ENCODE results near the gene RSPH3. TPM values are rescaled to one million over a fixed set of nuclear protein-coding genes. Genes with fewer than 3 reads are reported as not detected.

RSPH3 gene
- total and polyA plus RNA-seq, 4 donors, result 4.4 to 16.8 (median 9.7) TPM

DNA sequence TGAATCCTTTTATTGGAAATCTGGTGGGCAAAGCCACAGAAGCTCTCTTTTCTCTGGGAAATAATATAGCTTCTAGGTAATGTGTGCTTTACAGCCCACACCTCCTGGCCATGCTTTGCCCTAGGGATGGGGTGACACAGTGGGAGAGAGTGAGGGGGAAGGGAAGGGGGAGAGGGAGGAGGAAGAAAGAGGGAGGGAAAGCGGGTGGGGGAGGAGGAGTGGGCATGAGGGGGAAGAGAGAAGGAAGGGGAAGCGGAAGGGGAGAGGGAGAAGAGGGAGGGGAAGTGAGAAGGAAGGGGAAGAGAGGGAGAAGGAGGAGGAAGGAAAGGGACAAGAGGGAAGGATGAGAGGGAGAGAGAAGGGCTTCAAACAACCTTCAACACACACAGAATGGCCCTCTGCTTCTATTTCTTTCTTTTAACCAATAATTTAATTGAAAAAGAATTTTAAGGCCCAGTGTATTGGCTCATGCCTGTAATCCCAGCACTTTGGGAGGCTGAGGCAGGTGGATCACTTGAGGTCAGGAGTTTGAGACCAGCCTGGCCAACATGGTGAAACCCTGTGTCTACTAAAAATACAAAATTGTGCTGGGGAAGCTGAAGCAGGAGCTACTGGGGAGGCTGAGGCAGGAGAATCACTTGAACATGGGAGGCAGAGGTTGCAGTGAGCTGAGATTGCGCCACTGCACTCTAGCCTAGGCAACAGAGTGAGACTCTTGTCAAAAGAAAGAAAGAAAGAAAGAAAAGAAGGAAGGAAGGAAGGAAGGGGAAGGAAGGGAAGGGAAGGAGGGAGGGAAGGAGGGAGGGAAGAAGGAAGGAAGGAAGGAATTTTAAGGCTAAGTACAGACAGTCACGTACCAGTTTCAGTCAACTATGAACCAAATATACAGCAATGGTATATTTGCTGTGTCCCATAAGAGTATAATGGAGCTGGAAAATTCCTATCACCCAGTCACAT lies 75.2 kb downstream of the RSPH3 start:
- TF ChIP-seq CTCF (IDR thresholded peaks at IDR 0.05; ENCODE audit: control extremely low read depth, extremely low read depth), result no peak
- Histone ChIP-seq H3K27ac (ENCODE audit: low read depth in 1 of 2, low read length in 1 of 2) (no peak overlapping the region), H3K4me3 (no peak overlapping the region), H3K36me3 (ENCODE audit: control insufficient read depth in 4 of 4, insufficient read depth in 4 of 4, low read length in 4 of 4) (no peaks in the 10 kb centered on the region), H3K9me3 (ENCODE audit: control insufficient read depth in 4 of 4, insufficient read depth in 3 of 4, low read length in 3 of 4) (no peaks in the 10 kb centered on the region), H3K27me3 (ENCODE audit: control insufficient read depth in 3 of 3, insufficient read depth in 3 of 3, low read length in 2 of 3) (no peaks in the 10 kb centered on the region), H3K9ac (ENCODE audit: insufficient read depth in 1 of 2, low read length in 2 of 2) (no peak overlapping the region), H3K4me1 (ENCODE audit: control insufficient read depth in 5 of 5, insufficient read depth in 5 of 5, low read length in 5 of 5) (no peaks in the 10 kb centered on the region)
- 77 to 85% methylated on average over 4 of the region's 4 CpGs for WGBS, 2 donors
- DNase-seq (no peak), ATAC-seq (ENCODE audit: insufficient read depth, low FRiP score) (no peak)

- DNase-seq (no peak), ATAC-seq (ENCODE audit: insufficient read depth, low FRiP score) (no peak)
- Histone ChIP-seq H3K36me3 (ENCODE audit: control insufficient read depth in 4 of 4, insufficient read depth in 4 of 4, low read length in 4 of 4) (no peaks in the 10 kb centered on the region), H3K9me3 (ENCODE audit: control insufficient read depth in 4 of 4, insufficient read depth in 3 of 4, low read length in 3 of 4) (no peaks in the 10 kb centered on the region), H3K9ac (ENCODE audit: insufficient read depth in 1 of 2, low read length in 2 of 2) (no peak overlapping the region), H3K4me1 (ENCODE audit: control insufficient read depth in 5 of 5, insufficient read depth in 5 of 5, low read length in 5 of 5) (no peaks in the 10 kb centered on the region), H3K4me3 (no peak overlapping the region), H3K27me3 (ENCODE audit: control insufficient read depth in 3 of 3, insufficient read depth in 3 of 3, low read length in 2 of 3) (no peaks in the 10 kb centered on the region), H3K27ac (ENCODE audit: low read depth in 1 of 2, low read length in 1 of 2) (no peak overlapping the region)
- WGBS, 2 donors, result 88 to 92% methylated on average over 14 of the region's 14 CpGs
- no peak for TF ChIP-seq CTCF (IDR thresholded peaks at IDR 0.05; ENCODE audit: control extremely low read depth, extremely low read depth)
Observed at GRCh38 chr6:158923805-158924498, 76.0 kb downstream of the RSPH3 start.

Small RNA genes lying within 50 kb of the gene (small RNA-seq; reads per million reads assigned to genes)
- not detected for gene RNU6-293P (ENCODE audit: low replicate concordance)

Other genes with a start within 250 kb of the RSPH3 start
- 100 to 1,000 TPM; 168 to 452 TPM for gene EZR, start 180.8 kb downstream of the RSPH3 start, total RNA-seq
- gene EZR, start 180.8 kb downstream of the RSPH3 start, polyA plus RNA-seq, result 100 to 1,000 TPM; 173 to 222 TPM
- 1 to 10 TPM; 7.9 to 8.9 TPM for gene TAGAP, start 44.8 kb upstream of the RSPH3 start, total RNA-seq
- gene TAGAP, start 44.8 kb upstream of the RSPH3 start, polyA plus RNA-seq, result 10 to 100 TPM in 1 of 2 donors, 1 to 10 TPM in 1; 1.7 to 11.2 TPM
- 1 to 10 TPM in 1 of 2 donors, under 1 TPM in 1; 0.40 to 8.6 TPM for gene FNDC1, start 169.2 kb upstream of the RSPH3 start, total RNA-seq
- under 1 TPM; 0.06 to 0.23 TPM for gene FNDC1, start 169.2 kb upstream of the RSPH3 start, polyA plus RNA-seq